NCI-H2107 (cell line): ENCODE results near the gene AGAP1.

Experiments used
- DNase-seq: peaks from one replicate; lab custom pipeline; 2025; lab: John Stamatoyannopoulos, UW

The AGAP1 gene

GRCh38 chr2:235489897-235490296 lies 3.9 kb upstream of the AGAP1 start:
- DNase-seq, result no peak

DNA sequence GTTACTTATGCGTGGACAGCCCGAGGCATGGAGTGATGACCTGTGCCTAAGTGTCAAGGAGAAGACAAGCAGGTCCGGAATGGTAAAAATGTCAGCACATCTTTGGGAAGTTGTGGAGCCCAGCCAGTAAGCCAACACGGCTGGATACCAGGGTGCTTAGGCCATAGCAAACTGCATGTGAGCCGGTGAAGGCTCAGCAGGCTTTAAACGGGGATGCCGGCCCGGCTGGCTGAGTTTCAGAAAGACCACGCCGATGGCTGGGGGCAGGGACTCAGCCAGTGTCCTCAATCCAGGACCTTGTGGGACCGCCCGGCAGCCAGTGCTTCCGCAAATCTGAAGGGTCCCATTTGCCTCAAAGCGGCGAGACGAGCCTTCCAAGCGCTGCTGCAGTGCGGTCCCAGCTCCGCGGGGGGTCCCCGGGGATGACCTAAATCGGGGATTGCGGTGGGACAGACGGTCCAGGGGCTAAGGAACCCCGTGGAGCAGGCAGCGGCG lies 946 bp upstream of the AGAP1 start:
- no peak for DNase-seq

GRCh38 chr2:235493402-235493774 lies 455 bp upstream of the AGAP1 start:
- DNase-seq, result no peak

- DNase-seq, result no peak
These were observed 1.0 kb downstream of the AGAP1 start for GRCh38 chr2:235494716-235495372.

- no peak for DNase-seq
These were observed 1.8 kb downstream of the AGAP1 start for GRCh38 chr2:235495373-235496238.

DNA sequence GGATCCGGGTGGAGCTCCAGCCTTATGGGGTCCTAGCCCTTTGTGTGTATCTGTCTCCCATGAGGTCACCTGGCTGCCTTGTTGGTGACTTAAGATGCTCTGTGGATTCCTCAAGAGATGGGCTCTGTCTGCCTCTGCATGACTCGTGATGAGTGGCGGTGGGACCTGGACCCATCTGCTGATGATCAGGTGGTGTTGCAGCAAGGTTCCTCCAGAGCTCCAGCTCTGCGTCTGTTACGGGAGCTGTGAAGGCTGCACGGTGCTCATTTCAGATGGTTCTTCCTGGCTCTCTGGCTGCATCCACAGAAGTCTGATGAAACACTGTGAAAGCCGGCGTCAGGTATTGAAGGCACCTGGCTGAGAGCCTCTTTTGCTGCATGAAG lies 2.4 kb downstream of the AGAP1 start:
- DNase-seq, result peak; percentile 66

GRCh38 chr2:235497096-235497495 lies 3.3 kb downstream of the AGAP1 start:
- DNase-seq, result no peak

GRCh38 chr2:235498541-235498940 lies 4.7 kb downstream of the AGAP1 start:
- DNase-seq, result peak; percentile 18

DNA sequence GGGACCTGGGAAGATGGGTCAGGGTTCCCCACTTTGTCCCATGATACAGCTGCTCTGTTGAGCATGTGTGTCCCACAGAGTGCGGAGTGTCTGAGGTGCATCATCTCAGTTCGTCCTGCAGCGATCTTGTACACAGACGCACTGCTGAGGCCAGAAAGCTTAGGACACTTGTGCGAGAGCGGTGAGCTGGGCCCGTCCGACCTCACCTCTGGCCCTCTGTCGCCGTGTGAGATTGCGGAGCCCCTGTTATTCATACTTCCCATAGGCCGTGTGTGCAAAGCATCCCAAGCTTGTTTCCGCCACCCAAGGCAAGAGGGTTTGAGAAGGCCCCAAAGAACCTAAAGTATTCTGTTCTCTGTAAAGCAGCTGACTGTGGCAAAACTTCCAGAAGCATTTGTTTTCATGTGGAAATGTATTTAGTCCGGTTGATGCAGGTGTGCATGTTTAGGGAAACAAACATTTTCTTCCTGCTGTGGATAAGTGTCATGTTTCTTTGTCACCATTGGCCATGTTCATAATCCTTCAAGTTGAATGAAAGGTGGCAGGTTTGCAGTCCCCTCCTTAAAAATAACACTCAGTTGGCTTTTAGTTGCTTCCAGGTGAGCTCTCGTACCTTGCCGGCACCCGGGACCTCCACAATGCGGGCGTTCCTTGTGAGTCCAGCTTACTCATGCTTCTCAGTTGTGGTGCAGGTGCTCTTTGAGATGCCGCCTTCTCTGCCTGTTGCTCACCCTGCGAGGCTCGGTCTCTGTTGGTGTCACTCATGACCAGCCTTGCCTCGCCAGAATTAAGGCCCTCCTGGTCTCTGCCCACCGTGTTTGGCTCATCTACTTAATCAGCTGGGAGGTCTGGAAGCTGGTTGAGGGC lies 5.3 kb downstream of the AGAP1 start:
- no peak for DNase-seq

DNA sequence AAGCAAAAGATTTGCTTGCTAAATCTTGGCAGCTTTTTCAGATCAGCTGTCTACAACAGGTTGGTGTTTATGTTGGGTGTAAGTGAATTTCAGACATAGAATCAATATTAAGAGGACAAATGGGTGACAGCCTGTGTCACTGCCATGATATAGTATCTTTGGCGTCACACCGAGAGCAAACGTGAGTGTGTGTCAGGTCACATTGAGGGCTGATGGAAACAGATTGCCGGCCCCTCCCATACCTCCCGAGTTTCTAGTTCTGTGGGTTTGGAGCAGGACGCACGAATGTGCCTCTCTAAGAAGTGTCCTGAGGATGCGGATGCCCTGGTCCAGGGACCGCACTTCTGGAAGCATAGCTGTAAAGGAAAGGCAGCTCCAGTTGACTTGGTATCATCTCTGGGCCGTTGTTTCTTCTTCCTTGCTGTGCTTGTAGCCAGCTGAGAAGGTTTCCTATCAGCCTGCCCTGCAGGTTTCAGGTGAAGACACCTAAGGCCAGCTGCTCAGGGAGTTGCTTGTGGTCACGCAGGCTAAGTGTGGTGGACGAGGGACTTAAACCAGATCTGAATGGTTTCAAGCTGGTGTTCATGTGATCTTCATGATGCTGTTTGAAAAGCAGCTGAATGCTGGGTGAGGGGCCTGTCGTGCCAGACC lies 6.4 kb downstream of the AGAP1 start:
- no peak for DNase-seq

- no peak for DNase-seq
These were observed 7.2 kb downstream of the AGAP1 start for GRCh38 chr2:235500761-235501672.

GRCh38 chr2:235501673-235502031 lies 7.8 kb downstream of the AGAP1 start:
- no peak for DNase-seq

DNA sequence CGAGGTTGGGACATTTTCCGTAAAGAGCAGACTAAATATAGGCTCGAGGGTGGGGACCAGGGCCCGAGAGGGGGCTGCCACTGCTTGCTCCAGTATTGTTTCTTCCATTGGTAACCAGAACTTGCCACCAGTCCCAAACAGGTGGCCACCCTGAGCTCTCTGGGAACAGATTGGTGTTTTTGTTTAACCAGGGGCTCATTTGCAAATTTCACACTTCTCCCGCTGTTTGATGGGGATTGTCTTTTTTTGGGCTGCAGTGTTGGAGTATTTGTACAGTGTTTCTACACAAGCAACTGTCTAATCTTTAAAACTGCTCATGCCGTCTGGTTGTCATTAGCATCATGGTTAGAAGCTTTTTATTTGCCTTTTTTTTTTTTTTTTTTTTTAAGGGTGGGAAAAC lies 8.5 kb downstream of the AGAP1 start:
- DNase-seq, result no peak

DNA sequence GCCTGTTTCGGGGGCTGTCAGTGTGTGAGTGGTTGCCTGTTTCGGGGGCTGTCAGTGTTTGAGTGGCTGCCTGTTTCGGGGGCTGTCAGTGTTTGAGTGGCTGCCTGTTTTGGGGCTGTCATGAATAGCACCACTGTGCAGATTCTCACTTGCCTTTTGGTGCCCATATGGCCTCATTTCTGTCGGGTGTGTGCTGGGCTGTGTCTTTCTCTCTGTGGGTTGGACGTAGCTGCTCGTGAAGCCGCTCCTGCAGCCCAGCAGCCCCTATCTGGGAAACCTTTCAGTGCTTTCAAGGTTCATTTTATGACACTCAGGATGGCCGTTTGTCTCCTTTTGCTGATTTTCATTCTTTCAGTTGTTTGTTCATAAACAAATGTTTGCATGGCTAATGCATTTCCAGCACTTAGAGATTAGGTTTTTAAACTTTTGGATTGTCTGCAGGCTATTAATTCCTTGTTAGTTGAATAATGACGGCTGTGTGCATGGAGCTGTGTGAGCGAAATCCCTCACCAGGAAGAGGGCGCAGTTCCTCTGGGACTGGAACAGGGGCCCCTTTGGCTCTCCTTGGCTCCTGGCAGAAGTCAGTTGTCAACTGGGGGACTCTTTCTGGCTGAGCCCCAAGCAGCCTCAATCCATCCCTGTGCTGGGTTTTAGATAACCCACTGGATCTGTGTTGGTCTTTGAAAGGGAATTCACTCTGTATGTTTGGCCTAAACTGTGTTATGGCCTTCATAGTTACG lies 10.8 kb downstream of the AGAP1 start:
- DNase-seq, result no peak

DNA sequence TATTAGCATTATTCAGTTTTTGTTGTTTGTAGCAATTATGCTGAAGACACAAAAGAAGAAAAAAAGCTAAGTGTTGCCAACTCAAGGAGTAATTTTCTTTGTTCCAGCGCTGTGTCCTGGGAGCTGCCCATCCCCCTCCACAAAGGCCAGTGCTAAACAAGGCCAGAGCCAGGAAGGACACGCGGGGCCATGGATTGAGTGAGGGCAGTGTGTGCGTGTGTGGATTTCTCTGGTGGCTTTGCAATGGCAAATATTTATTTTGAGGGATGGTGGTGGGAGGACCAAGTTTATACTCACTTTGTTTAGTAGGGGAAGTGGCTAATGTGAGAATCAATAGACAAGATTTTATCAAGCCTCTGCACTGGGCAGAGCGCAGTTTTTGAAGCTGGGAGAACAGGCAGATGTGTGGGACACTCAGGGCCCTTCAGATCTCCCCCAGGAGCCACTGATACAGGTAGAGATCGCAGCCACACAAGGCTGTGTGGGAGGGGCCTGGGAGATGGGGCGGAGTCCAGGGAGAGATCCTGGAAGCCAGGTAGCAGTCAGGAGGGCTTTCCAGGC lies 11.4 kb downstream of the AGAP1 start:
- DNase-seq, result no peak

- DNase-seq, result peak; percentile 51
These were observed 12.6 kb downstream of the AGAP1 start for GRCh38 chr2:235506291-235506996.

DNA sequence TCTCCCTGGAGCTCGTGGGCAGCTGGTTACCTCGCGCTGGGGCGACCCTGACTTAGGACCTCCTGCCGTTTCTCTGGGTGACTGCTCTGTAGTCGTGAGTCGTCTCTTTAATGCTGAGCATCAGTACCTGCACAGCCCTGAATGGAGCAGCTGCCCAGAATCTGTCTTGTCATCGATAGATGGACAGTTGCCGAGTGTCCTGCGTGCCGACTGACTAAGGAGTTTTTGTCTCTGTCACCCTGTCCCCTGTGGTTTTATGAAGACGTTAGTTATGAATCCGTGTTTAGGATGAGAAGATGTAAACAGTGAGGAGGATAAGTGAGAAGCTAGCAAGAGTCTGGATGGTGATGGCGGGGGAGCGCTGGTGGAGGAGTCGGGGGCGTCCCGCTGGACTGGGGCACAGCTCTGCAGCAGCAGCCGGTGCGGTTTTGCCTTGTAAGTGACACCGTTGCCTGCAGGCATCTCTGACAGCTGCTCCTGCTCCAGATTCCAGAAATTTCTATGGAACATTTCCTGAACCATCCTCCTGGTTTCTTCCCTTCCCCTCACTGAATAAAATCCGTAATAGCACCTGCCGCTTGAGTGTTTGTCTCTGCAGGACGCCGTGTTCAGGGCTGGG lies 13.3 kb downstream of the AGAP1 start:
- DNase-seq, result peak; percentile 34

DNA sequence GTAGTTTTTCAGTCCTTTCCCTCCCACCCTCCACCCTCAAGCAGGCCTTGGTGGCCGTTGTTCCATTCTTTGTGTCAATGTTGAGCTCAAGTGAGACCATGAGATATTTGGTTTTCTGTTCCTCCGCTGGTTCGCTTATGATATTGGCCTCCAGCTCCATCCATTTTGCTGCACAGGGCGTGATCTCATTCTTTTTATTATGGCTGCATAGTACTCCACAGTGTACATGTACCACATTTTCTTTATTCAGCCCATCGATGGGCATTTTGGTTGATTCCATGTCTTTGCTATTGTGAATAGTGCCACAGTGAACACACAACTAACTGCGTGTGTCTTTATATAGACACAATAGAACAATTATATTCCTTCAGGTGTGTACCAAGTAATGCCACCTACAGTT lies 14.1 kb downstream of the AGAP1 start:
- no peak for DNase-seq
